Tibial nerve (tissue), 4 donors: ENCODE data around the gene PPP1R16B.

Experiments
- EP300 ChIP-seq, 2 donors: sonication (generic); formaldehyde crosslinking; IDR thresholded peaks; one replicate each; pipeline ENCODE4 v1.6.1; 2017; ENCODE audit warnings: antibody characterized with exemption in 2 of 2, mild to moderate bottlenecking in 1 of 2
- POLR2A ChIP-seq, 2 donors: fragments of 450-650 bp; IDR thresholded peaks; one replicate each; pipeline ENCODE4 v1.6.1; 2017; ENCODE audit warnings: antibody characterized with exemption in 2 of 2, mild to moderate bottlenecking in 2 of 2, moderate library complexity in 2 of 2
- TF ChIP-seq, protein P1 (sequence below), 5 experiments: fragments of 200-600 bp in 3 of 5; fragments of 450-650 bp in 2 of 5; sonication (generic) in 3 of 5; IDR thresholded peaks; one replicate each; pipeline ENCODE4 v1.5.1; 2016 to 2019; ENCODE audit warnings: antibody characterized with exemption in 5 of 5, mild to moderate bottlenecking in 3 of 5, moderate library complexity in 2 of 5

DNA sequence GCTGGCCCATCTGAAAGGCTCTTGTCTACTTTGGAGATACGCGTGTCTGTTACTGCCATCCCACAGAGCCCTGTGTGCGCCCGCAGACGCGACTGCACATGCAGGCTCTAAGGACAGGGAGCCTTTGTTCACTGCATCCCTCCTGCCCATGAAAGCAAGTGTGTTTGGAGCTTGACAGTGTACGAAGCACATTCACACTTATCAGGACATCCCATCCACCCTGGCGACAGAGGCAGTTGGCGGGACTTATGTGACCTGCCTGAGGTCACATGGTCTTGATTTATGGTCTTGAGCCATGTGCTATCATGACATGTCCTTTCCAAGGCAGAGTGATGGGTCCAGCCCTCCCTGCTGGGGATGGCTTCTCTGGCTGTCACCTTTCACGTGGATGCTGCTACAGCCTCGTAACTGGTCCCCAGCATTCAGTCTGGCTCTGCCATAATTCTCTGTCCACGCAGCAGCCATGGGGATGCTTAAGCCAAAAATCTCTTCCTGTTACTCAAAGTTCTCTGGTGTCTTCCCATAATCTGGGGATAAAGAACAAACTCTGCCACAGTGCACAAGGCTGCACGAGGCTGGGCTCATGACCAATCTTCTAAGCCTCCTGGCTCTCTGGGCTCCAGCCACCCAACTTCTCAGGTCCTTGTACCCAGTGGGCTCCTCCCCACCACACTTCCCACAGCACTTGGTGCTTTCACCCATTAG is 84.4 kb downstream of the PPP1R16B start:
- TF ChIP-seq, protein P1, sequence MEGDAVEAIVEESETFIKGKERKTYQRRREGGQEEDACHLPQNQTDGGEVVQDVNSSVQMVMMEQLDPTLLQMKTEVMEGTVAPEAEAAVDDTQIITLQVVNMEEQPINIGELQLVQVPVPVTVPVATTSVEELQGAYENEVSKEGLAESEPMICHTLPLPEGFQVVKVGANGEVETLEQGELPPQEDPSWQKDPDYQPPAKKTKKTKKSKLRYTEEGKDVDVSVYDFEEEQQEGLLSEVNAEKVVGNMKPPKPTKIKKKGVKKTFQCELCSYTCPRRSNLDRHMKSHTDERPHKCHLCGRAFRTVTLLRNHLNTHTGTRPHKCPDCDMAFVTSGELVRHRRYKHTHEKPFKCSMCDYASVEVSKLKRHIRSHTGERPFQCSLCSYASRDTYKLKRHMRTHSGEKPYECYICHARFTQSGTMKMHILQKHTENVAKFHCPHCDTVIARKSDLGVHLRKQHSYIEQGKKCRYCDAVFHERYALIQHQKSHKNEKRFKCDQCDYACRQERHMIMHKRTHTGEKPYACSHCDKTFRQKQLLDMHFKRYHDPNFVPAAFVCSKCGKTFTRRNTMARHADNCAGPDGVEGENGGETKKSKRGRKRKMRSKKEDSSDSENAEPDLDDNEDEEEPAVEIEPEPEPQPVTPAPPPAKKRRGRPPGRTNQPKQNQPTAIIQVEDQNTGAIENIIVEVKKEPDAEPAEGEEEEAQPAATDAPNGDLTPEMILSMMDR (IDR thresholded peaks at IDR 0.05), result no peak
- TF ChIP-seq POLR2A (IDR thresholded peaks at IDR 0.05), result no peak
- no peak for TF ChIP-seq EP300 (IDR thresholded peaks at IDR 0.05)
